HG03378 (cell line): Measurements from ENCODE around the gene DDX24.
A peak's percentile ranks its signal among the peaks of the same experiment; 100 is the strongest.

Source experiments
- ATAC-seq: cut with Tn5 transposase; IDR thresholded peaks from one replicate; pipeline ENCODE4 v1.9.1; 2021; ENCODE audit warnings: mild to moderate bottlenecking, moderate library complexity; ENCODE audit not compliant: unreplicated experiment

The DDX24 gene

DNA sequence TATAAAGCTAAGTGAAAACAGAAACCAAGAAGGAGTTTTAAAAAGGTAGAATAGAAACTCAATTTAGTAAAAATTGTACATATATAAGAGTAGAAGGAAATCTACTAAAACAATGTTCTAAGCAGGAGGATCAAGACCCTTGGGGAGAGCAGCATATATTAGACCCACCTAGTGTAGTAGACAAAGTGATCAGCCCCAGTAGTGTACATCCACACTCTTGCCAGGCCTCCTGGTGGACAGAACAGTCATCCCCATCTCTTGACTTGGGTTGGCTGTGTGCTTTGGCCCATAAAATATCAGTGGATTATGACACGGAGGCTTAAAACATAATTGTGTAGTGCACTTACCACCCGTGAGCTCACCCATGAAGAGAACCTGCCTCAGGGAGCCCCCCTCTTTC is 65.8 kb downstream of the DDX24 start:
- ATAC-seq = no peak

DNA sequence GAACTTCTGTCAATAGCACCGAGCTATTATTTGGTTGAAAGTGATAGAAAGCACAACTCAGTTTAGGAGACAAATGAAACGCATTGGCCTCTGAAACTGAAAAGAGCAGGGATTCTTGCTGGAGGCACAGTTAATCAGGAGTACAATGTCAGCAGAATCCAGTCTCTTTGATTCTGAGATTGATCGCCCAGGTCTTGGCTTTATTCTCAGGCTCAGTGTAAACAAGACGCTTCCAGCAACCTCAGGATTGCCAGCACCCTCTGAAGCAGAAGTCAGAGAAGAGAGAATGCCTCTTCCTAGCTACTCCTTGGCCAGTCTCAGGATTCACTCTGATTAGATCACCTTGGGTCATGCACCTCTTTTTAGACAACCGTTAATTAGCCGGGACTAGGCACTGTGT is 66.6 kb downstream of the DDX24 start:
- no peak for ATAC-seq

DNA sequence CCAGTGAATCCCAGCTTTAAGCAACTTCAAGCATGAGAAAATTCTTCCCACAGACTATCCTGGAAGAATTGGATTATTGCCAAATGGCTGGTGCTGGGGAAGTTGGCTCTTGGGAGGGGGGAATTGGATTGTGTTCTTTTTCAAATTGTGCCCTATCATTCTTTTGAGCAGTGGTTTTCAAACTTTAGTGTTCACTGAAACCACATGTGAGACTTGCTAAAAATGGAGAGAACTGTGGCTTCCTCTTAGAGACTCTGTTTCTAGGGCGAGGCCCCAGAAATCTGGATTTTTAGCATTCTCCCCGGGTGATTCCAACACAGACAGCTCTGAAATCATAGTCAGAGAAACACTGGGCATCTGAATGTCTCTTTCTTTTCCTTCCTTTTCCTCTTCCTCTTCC is 69.2 kb downstream of the DDX24 start:
- ATAC-seq = no peak

DNA sequence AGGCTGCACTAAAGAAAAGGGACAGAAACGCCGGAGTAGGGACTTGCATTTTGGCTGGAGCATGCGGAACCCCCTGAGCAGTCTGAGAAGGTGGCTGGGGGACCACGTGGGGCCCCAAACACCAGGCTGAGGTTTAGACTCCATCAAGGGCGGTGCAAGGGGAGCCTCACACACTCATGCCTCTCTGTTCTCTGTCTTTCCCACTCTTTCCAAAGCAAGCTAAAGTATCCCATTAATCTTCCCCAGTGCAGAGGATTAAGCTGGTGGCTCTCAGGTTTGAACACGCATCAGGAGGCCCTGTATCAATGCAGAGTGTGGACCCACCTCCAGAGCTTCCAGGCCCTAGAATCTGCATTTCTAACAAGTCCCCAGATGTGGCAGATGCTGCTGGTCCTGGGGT is 70.4 kb downstream of the DDX24 start:
- no peak for ATAC-seq

DNA sequence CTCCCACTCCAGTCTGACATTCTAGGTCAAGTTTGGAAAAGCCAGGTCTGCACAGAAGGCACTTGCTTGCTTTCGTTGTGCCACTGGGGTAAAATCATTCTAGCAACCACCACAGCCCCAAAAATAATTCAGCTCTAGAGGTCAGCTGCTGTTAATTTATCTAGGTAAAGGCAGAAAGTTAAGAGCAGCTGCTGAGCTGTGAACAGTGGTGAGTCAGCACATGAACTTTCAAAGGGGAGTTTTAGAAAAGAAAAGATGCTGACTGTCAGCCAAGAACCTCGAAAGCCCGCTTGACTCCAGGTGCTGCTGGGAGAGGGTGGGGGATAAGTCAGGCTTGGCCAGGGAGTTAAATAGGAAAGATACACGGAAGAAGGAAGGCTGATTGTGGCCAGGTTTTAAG is 71.2 kb downstream of the DDX24 start:
- no peak for ATAC-seq

DNA sequence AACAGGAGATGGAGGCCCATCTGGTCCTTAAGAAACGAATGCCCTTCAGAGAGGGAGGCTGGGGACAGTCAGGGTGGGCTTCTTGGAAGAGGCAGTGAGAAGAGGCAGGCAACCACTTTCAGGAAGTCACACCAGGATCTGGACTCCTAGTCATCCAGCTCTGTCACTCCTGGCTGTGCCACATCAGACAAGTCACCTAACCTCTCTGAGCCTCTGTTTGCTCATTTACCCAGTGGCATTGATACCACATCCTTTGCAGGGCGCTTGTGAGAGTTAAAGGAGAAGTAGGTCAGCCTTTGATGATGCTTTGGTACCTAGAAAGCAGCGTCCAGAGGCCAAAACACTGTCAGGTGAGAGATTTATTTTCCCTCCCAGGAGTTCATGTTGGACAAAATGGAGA is 72.8 kb downstream of the DDX24 start:
- ATAC-seq = no peak

DNA sequence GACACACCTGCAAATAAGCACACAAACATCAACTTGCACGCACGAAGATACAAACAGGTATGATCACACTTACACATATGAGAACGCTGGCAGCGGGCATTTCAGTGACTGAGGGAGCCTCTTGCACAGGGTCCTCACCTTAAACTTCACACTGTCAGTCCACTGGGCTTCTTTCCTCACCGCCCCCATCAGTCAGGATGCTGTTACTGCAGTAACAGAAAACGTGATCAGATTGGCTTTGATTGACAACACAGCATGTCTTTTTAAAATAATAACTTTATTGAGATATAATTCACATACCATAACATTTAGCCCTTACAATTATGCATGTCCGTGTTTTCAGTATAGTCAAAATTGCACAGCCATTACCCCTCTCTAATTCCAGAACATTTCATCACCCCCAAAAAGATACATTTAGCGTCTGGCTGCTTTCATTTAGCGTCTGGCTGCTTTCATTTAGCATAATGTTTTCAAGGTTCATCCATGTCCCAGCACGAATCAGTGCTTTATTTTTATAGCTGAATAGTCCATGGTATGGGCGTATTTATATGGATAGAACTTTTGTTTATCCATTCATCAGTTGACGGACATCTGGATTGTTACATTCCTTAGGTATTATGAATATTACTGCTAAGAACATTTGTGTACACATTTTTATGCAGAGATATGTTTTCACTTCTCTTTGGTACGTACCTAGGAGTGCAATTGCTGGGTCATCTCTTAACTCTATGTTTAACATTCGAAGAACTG is 75.5 kb downstream of the DDX24 start:
- no peak for ATAC-seq

DNA sequence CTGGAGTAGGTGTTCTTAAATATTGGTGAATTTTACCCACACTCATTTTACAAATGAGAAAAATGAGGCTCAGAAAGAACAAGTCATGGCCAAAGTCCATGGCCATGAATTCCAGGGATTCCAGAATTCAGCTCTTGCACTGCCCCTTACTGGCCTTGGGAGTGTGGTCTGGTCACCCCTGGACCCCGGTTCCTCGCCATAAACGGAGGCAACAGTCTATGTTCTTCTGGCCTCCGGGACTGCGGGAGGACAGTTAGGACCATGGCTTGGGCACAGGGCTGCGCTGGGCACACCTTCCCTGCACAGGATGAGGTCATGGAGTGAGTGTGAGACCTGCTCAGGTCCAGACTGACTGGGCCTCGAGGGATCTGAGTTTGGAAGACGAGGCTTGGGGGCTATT is 77.0 kb downstream of the DDX24 start:
- ATAC-seq = no peak

DNA sequence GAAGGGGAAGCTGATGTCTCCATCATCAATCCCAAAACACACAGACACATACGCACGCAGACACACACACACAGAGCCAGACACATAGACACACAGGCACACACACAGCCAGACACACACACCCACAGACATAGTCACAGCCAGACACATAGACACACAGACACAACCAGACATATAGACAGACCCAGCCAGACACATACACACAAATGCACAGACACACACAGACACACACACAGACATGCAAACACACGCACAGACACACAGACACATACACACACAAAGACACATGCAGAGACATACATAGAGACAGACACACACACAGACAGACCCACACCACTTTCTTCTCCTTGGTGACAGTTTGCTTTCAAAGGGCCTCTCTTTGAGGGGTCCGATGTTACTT is 77.6 kb downstream of the DDX24 start:
- no peak for ATAC-seq

DNA sequence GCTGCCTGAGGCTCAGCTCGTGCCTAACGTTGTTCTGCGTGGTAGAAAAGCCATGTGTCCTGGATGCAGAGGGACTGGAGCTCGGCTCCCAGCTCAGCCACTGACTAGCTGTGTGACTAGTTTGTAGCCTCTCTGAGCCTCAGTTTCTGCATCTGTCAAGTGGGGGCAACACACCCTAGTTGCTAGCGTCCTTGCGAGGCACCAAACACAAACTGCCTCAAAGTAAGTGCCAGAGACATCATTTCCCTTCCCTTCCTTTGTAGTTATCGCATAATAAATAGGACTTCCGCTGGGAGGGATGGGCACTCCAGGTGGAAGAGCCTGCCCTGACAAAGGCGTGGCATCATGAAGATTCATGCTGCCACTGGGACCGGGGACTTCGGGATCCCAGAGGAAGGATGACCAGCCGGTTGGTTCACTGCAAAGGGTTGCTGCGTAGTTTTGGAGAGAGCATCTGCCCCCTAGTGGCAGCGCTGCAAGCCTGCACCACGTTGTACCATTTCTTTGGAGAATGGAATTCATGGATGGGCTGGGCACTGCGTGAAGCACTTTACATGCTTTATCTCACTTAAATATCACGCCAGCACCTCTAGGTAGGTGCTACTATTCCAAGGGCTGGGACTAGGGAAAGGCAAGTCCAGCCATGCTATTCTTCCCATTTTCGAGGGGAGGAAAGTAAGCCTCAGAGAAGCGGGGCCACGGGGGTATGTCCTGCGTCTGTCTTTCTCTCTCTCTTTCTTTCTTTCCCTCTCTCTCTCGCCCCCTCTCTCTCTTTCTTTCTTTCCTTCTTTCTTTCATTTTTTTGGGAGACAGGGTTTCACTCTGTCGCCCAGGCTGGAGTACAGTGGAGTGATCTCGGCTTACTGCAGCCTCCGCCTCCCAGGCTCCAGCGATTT is 79.3 kb downstream of the DDX24 start:
- peak; percentile 53 for ATAC-seq

DNA sequence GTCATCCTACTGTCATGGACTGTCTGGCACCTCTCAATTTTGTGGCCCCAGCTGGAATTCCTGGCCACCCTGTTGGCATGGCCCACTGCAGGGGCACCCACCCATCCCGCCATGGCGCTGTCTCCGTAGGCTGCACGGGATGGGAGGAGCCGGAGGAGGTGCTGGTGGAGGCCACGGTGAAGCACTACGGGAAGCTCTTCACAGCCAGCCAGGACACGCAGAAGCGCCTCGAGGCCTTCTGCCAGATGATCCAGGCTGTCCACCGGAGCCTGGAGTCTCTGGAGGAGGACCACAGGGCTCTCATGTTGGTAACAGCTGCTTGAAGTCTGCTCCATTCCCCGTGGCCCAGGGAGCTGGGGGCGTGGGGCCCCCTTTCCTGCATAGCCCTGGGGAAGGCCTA is 80.0 kb downstream of the DDX24 start:
- no peak for ATAC-seq

DNA sequence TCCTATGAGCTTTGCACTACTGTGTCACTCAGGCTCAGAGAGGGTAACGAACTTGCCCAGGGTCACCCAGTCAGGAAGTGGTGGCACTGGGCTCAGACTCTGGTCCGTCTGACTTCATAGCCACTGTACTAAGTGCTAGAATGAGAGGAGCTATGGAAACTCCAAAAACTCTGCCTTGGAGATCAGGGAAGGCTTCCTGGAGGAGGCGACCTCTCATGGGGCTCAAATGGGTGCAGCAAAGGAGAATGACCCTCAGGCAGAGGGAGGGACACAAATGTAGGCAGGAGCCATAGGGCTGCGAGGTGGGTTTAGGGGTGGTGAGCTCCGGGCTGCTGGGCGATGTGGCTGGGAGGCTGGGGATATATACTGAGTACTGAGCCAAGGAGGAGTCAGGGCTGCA is 80.7 kb downstream of the DDX24 start:
- no peak for ATAC-seq

DNA sequence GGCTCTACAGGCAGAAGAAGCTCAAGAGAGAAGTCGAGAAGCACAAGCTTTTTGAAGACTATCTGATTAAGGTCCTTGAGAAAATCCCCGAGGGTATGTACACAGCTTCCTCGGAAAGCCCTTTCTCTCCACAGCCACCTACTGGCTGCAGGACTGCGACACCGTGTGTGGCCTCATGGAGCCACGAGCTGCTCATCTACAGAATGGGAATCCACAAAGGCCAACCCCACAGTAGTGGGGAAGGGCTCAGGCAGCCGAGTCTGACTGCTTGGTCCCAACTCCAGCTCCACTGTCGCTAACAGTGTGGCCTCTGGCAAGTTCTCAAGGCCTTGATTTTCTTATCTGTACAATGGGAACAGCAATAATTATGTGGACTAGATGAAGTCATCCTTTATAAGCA is 81.4 kb downstream of the DDX24 start:
- no peak for ATAC-seq

DNA sequence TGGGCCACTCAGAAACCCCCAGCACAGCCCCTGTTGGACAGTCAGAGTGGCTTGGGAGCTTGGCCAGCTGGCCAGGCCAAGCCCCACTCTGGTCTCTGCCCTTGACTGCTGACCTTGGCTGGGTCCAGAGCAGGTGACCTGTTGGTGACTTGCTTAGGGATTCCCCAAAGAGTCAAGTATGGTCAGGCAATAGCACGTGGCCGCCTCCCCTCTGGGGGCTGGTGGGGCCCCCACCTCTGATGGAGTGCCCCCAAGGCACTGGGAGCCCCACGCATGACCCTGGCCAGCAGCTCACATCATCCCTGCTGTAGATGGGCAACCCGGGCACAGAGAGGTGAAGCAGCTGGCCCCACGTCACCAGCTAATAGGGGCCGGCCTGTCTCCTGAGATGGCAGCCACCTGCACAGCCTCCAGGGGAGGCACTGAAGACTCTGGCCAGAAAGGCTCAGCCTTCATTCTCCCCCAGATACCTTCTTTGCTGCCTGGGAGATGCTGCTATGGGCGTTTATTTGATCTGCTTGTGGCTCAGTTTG is 82.1 kb downstream of the DDX24 start:
- ATAC-seq = no peak
